Liver (tissue), 9 donors: ENCODE results near the gene EXO1. TPM values are rescaled to one million over a fixed set of nuclear protein-coding genes. Genes with fewer than 3 reads are reported as not detected.

Source experiments
- DNase-seq: peaks from one replicate; pipeline ENCODE4 v3.0.0-alpha.2; 2017; ENCODE audit warnings: low spot score
- H3K27ac ChIP-seq, 2 donors: one replicate each; pipeline ENCODE4 v1.7.0; 2013; ENCODE audit warnings: inconsistent platforms in 2 of 2, low read length in 2 of 2, control low read depth in 1 of 2, low read depth in 1 of 2, mild to moderate bottlenecking in 1 of 2
- H3K27me3 ChIP-seq, 4 donors: one replicate each; pipeline versions ENCODE4 v1.6.1 to v1.7.0; 2013; ENCODE audit warnings: low read length in 3 of 4, inconsistent platforms in 1 of 4, mild to moderate bottlenecking in 1 of 4, moderate library complexity in 1 of 4; ENCODE audit not compliant: control insufficient read depth in 4 of 4, insufficient read depth in 4 of 4
- H3K36me3 ChIP-seq, 4 donors: one replicate each; pipeline versions ENCODE4 v1.6.1 to v1.7.0; 2013; ENCODE audit warnings: low read length in 3 of 4, mild to moderate bottlenecking in 3 of 4, low read depth in 1 of 4, moderate library complexity in 1 of 4; ENCODE audit not compliant: control insufficient read depth in 4 of 4, insufficient read depth in 3 of 4
- H3K4me1 ChIP-seq, 4 donors: one replicate each; pipeline versions ENCODE4 v1.6.1 to v1.7.0; 2013; ENCODE audit warnings: low read length in 3 of 4, mild to moderate bottlenecking in 3 of 4, moderate library complexity in 1 of 4; ENCODE audit not compliant: control insufficient read depth in 4 of 4, insufficient read depth in 4 of 4
- H3K4me3 ChIP-seq, 3 donors: one replicate each; pipeline versions ENCODE4 v1.6.1 to v1.7.0; 2013; ENCODE audit warnings: low read length in 3 of 3, control low read depth in 1 of 3, low read depth in 1 of 3, mild to moderate bottlenecking in 1 of 3
- H3K9ac ChIP-seq, 2 donors: one replicate each; pipeline ENCODE4 v1.7.0; 2013; ENCODE audit warnings: low read length in 2 of 2, mild to moderate bottlenecking in 2 of 2, moderate library complexity in 2 of 2, control low read depth in 1 of 2, low read depth in 1 of 2
- H3K9me3 ChIP-seq, 4 donors: one replicate each; pipeline versions ENCODE4 v1.6.1 to v1.7.0; 2013; ENCODE audit warnings: low read length in 3 of 4; ENCODE audit not compliant: control insufficient read depth in 4 of 4
- ATF3 ChIP-seq: IDR thresholded peaks from 2 replicates; pipeline ENCODE4 v1.6.1; 2016; ENCODE audit warnings: antibody characterized with exemption
- CTCF ChIP-seq: fragments of 150-350 bp; IDR thresholded peaks from 2 replicates; pipeline ENCODE4 v1.5.1; 2017; ENCODE audit warnings: improper control_type of control experiment, low read depth, low read length; ENCODE audit not compliant: missing input control
- EGR1 ChIP-seq, 2 donors: IDR thresholded peaks; 2 replicates each; pipeline ENCODE4 v1.6.1; 2016 to 2018; ENCODE audit warnings: antibody characterized with exemption in 2 of 2, low read depth in 2 of 2
- FOXA1 ChIP-seq: IDR thresholded peaks from 2 replicates; pipeline ENCODE4 v1.6.1; 2016; ENCODE audit warnings: antibody characterized with exemption
- GABPA ChIP-seq, 2 donors: IDR thresholded peaks in 1 of 2; conservative IDR thresholded peaks in 1 of 2; 2 replicates each; pipeline ENCODE4 v1.6.1; 2016; ENCODE audit warnings: antibody characterized with exemption in 2 of 2, mild to moderate bottlenecking in 1 of 2, moderate library complexity in 1 of 2
- HNF4A ChIP-seq, 2 donors: conservative IDR thresholded peaks; 2 replicates each; pipeline ENCODE4 v1.6.1; 2016; ENCODE audit warnings: antibody characterized with exemption in 2 of 2, mild to moderate bottlenecking in 2 of 2
- HNF4G ChIP-seq: IDR thresholded peaks from 2 replicates; pipeline ENCODE4 v1.6.1; 2016; ENCODE audit warnings: antibody characterized with exemption
- JUND ChIP-seq, 2 donors: IDR thresholded peaks; 2 replicates each; pipeline ENCODE4 v1.6.1; 2016; ENCODE audit warnings: antibody characterized with exemption in 2 of 2
- RAD21 ChIP-seq, 2 donors: IDR thresholded peaks; 2 replicates each; pipeline ENCODE4 v1.6.1; 2016; ENCODE audit warnings: antibody characterized with exemption in 2 of 2, mild to moderate bottlenecking in 2 of 2
- REST ChIP-seq: IDR thresholded peaks from 2 replicates; pipeline ENCODE4 v1.6.1; 2016; ENCODE audit warnings: antibody characterized with exemption, mild to moderate bottlenecking
- SP1 ChIP-seq: IDR thresholded peaks from 2 replicates; pipeline ENCODE4 v1.6.1; 2018; ENCODE audit warnings: antibody characterized with exemption, mild to moderate bottlenecking
- TAF1 ChIP-seq: conservative IDR thresholded peaks from 2 replicates; pipeline ENCODE4 v1.6.1; 2016; ENCODE audit warnings: antibody characterized with exemption, mild to moderate bottlenecking
- YY1 ChIP-seq: IDR thresholded peaks from 2 replicates; pipeline ENCODE4 v1.6.1; 2016; ENCODE audit warnings: antibody characterized with exemption, mild to moderate bottlenecking
- WGBS: extraction: QIAGEN DNeasy Blood & Tissue Kit; methylation state at CpG from one replicate; pipeline ENCODE4 v1.1.7; 2013; 5-methylcytosine and 5-hydroxymethylcytosine counted together
- polyA plus RNA-seq, 2 donors: library from polyadenylated mRNA; stranded (reverse) in 1 of 2; unstranded in 1 of 2; fragments of 200-250 nt in 1 of 2; fragments of >200 nt in 1 of 2; fragmentation: Nextera tagmentation in 1 of 2; extraction: Ambion mirVana in 1 of 2; gene quantifications; one replicate each; pipeline versions ENCODE4 v1.2.1 to v1.2.3, GENCODE V29; 2013 to 2015
- total RNA-seq, 2 donors: library from RNA; depleted of rRNA; stranded (reverse); fragments of >200 nt; gene quantifications; one replicate each; pipeline ENCODE4 v1.2.3, GENCODE V29; 2014
- TF ChIP-seq, protein P1 (sequence below): IDR thresholded peaks from 2 replicates; pipeline ENCODE4 v1.6.1; 2016; ENCODE audit warnings: antibody characterized with exemption
- TF ChIP-seq, protein P2 (sequence below): IDR thresholded peaks from 2 replicates; pipeline ENCODE4 v1.6.1; 2016; ENCODE audit warnings: antibody characterized with exemption
- donor health status: healthy.
- donor health status: healthy.
- donor health status: healthy.
- donor health status: healthy.
- donor health status: healthy.

EXO1 gene
- total and polyA plus RNA-seq, 4 donors, result 0.25 to 16.2 (median 0.48) TPM

DNA sequence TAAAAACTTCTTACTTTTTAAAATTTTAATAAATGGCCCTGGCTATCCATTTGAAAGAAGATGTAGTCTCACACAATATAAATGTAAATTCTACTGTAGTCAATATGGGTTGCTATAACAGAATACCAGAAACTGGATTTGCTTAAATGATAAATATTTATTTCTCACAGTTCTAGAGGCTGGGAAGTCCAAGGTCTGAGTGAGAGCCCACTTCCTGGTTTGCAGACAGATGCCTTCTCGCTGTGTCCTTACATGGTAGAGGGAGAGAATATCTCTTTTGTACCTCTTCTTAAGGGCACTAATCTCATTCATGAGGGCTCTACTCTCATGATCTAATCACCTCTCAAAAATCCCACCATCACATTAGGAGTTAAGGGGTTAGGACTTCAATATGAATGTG, 35.2 kb downstream of the EXO1 start:
- H3K27ac ChIP-seq, result no peak overlapping the region
- no peaks in the 10 kb centered on the region for H3K36me3 ChIP-seq
- no peak for DNase-seq
- TF ChIP-seq TAF1 (no peak), ATF3 (no peak), EGR1 (IDR thresholded peaks at IDR 0.05; ENCODE audit: low read depth in 2 of 2) (no peak), REST (no peak)
- H3K9me3 ChIP-seq, result no peaks in the 10 kb centered on the region
- no peaks in the 10 kb centered on the region for H3K27me3 ChIP-seq
- 0% methylated on average over 1 of the region's 1 CpG for WGBS
- H3K4me1 ChIP-seq, result no peaks in the 10 kb centered on the region
- H3K9ac ChIP-seq, result no peak overlapping the region
- H3K4me3 ChIP-seq, result no peak overlapping the region

DNA sequence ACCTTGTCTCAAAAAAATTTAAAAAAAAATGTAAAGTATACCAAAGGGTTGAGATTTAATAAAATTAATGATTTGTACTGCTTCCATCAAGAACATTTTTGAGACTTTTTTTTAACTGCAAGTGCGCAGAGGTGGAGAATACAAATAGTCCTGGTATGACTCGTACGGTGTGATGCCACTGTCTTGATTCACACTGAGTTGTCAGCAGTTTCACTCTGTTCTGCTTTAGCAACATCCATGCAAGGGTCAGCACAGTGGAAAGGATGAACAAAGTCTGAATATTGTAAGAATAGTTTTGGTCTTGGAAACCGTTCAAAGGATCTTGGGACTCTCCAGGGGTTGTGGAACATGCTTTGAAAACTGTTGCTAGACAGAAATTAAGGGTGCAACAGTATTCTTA, 40.2 kb downstream of the EXO1 start:
- no peak for TF ChIP-seq RAD21 (IDR thresholded peaks at IDR 0.05)
- TF ChIP-seq GABPA (IDR thresholded peaks at IDR 0.05 in 1 of 2, conservative IDR thresholded peaks at IDR 0.05 in 1 of 2), result no peak
- no peak for TF ChIP-seq YY1
- TF ChIP-seq HNF4A (conservative IDR thresholded peaks at IDR 0.05), result no peak
- TF ChIP-seq REST, result no peak
- TF ChIP-seq CTCF, result no peak
- TF ChIP-seq, protein P1, sequence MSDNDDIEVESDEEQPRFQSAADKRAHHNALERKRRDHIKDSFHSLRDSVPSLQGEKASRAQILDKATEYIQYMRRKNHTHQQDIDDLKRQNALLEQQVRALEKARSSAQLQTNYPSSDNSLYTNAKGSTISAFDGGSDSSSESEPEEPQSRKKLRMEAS, result no peak
- TF ChIP-seq, protein P2, sequence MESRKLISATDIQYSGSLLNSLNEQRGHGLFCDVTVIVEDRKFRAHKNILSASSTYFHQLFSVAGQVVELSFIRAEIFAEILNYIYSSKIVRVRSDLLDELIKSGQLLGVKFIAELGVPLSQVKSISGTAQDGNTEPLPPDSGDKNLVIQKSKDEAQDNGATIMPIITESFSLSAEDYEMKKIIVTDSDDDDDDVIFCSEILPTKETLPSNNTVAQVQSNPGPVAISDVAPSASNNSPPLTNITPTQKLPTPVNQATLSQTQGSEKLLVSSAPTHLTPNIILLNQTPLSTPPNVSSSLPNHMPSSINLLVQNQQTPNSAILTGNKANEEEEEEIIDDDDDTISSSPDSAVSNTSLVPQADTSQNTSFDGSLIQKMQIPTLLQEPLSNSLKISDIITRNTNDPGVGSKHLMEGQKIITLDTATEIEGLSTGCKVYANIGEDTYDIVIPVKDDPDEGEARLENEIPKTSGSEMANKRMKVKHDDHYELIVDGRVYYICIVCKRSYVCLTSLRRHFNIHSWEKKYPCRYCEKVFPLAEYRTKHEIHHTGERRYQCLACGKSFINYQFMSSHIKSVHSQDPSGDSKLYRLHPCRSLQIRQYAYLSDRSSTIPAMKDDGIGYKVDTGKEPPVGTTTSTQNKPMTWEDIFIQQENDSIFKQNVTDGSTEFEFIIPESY, result no peak
- TF ChIP-seq HNF4G, result no peak
- no peak for TF ChIP-seq EGR1 (IDR thresholded peaks at IDR 0.05; ENCODE audit: low read depth in 2 of 2)
- no peak for TF ChIP-seq SP1
- TF ChIP-seq JUND (IDR thresholded peaks at IDR 0.05), result no peak
- no peak for TF ChIP-seq FOXA1
- Histone ChIP-seq H3K9ac (no peak overlapping the region), H3K36me3 (no peaks in the 10 kb centered on the region), H3K27me3 (no peaks in the 10 kb centered on the region), H3K4me1 (no peaks in the 10 kb centered on the region), H3K9me3 (no peaks in the 10 kb centered on the region), H3K4me3 (no peak overlapping the region), H3K27ac (no peak overlapping the region)
- DNase-seq, result no peak
- WGBS, result 97% methylated on average over 4 of the region's 4 CpGs
